CD4-positive, alpha-beta T cell (primary cell): ENCODE data around the gene LAMA2. TPM values are rescaled to one million over a fixed set of nuclear protein-coding genes. Genes with fewer than 3 reads are reported as not detected.

Experiments used
- ATAC-seq: fragments of 200-7000 bp; cut with Tn5 transposase; one replicate; pipeline ENCODE4 v1.10.0; 2022; ENCODE audit warnings: mild to moderate bottlenecking; ENCODE audit not compliant: poor library complexity
- CTCF ChIA-PET: fragments of 350-600 bp; sonication (Branson Sonifier 250); formaldehyde crosslinking; loops from one replicate; lab custom pipeline; 2021; ENCODE audit warnings: antibody characterized with exemption, inconsistent platforms; lab: Charles Lee
- POLR2A ChIA-PET: fragments of 350-600 bp; sonication (Branson Sonifier 250); formaldehyde crosslinking; loops from one replicate; lab custom pipeline; 2021; ENCODE audit warnings: antibody characterized with exemption, inconsistent platforms; lab: Charles Lee
- DNase-seq, 14 experiments: peaks; one replicate each; pipeline ENCODE4 v3.0.0-alpha.2; 2013 to 2020; ENCODE audit warnings: mixed read lengths in 2 of 14
- H3K27ac ChIP-seq, 2 donors: one replicate each; pipeline versions ENCODE4 v1.5.1 to v1.7.0; 2013; ENCODE audit warnings: low read length in 2 of 2, low read depth in 1 of 2, mild to moderate bottlenecking in 1 of 2
- H3K27me3 ChIP-seq, 2 experiments: 1 replicate in 1 of 2; 2 replicates in 1 of 2; pipeline versions ENCODE4 v1.6.1 to v1.7.0; 2013; ENCODE audit warnings: low read length in 2 of 2, control low read depth in 1 of 2, mild to moderate bottlenecking in 1 of 2, moderate library complexity in 1 of 2; ENCODE audit not compliant: insufficient read depth in 2 of 2, control insufficient read depth in 1 of 2
- H3K36me3 ChIP-seq: one replicate; pipeline ENCODE4 v1.6.1; 2013; ENCODE audit warnings: low read length, control low read depth; ENCODE audit not compliant: insufficient read depth
- H3K4me1 ChIP-seq: one replicate; pipeline ENCODE4 v1.6.1; 2013; ENCODE audit warnings: low read length, control low read depth; ENCODE audit not compliant: insufficient read depth
- H3K4me3 ChIP-seq: one replicate; pipeline ENCODE4 v1.5.1; 2013; ENCODE audit warnings: mild to moderate bottlenecking, low read length, moderate library complexity
- H3K9me3 ChIP-seq, 2 experiments: 1 replicate in 1 of 2; 2 replicates in 1 of 2; pipeline versions ENCODE4 v1.6.1 to v1.7.0; 2013; ENCODE audit warnings: low read length in 2 of 2, mild to moderate bottlenecking in 2 of 2, control low read depth in 1 of 2, moderate library complexity in 1 of 2; ENCODE audit not compliant: control insufficient read depth in 1 of 2, insufficient read depth in 1 of 2
- H3K27ac Mint-ChIP-seq: one replicate; pipeline ENCODE4 v1.8.0; 2020; ENCODE audit warnings: mixed read lengths
- H3K27me3 Mint-ChIP-seq: one replicate; pipeline ENCODE4 v1.8.0; 2021; ENCODE audit warnings: mixed read lengths
- H3K36me3 Mint-ChIP-seq: one replicate; pipeline ENCODE4 v1.8.0; 2021; ENCODE audit warnings: low read depth, mixed read lengths
- H3K4me1 Mint-ChIP-seq: one replicate; pipeline ENCODE4 v1.8.0; 2021; ENCODE audit warnings: low read depth, mixed read lengths
- H3K4me3 Mint-ChIP-seq: one replicate; pipeline ENCODE4 v1.8.0; 2020; ENCODE audit warnings: mild to moderate bottlenecking, mixed read lengths
- H3K9me3 Mint-ChIP-seq: one replicate; pipeline ENCODE4 v1.8.0; 2020; ENCODE audit warnings: mixed read lengths
- CTCF ChIP-seq: fragments of 200-600 bp; IDR thresholded peaks from one replicate; pipeline ENCODE4 v1.8.0; 2022; ENCODE audit warnings: antibody characterized with exemption, mild to moderate bottlenecking
- intact Hi-C, 2 experiments: fragments of 100-400 bp; cut with DNase I in 1 of 2; cut with micrococcal nuclease in 1 of 2; formaldehyde crosslinking; loops; one replicate each; pipeline versions ENCODE4 v1.15.1 to v1.9.0; 2023 to 2025; cut with DNase I, micrococcal nuclease
- total RNA-seq, 174 experiments: library from RNA in 2 of 174; stranded (reverse) in 2 of 174; gene quantifications; one replicate each; pipeline ENCODE4 v1.2.3 and lab custom pipeline; 2021 to 2026

Gene LAMA2
- total RNA-seq, 2 experiments from 2014 or later, result 0.05 to 0.06 TPM

GRCh38 chr6:129188795-129189194, 305.9 kb downstream of the LAMA2 start:
- intact Hi-C loops, result no loop called here
- Histone ChIP-seq H3K27me3 (no peaks in the 10 kb centered on the region), H3K27ac (no peak overlapping the region), H3K36me3 (no peaks in the 10 kb centered on the region), H3K4me1 (no peaks in the 10 kb centered on the region), H3K9me3 (no peaks in the 10 kb centered on the region), H3K4me3 (no peak overlapping the region)
- POLR2A ChIA-PET, result no interaction called here
- CTCF ChIA-PET, result interaction anchor here (0.5 kb wide), 1 partner anchor 87 kb away, joined by 3 read pairs; no protein-coding TSS in a partner anchor
- H3K36me3 Mint-ChIP-seq, result no peaks in the 10 kb centered on the region
- H3K4me3 Mint-ChIP-seq, result no peak overlapping the region
- H3K9me3 Mint-ChIP-seq, result no peaks in the 10 kb centered on the region
- no peak for TF ChIP-seq CTCF
- H3K4me1 Mint-ChIP-seq, result no peaks in the 10 kb centered on the region
- DNase-seq (no peak), ATAC-seq (no peak)
- no peak overlapping the region for H3K27ac Mint-ChIP-seq
- H3K27me3 Mint-ChIP-seq, result peaks cover 10% of the 10 kb centered on the region

DNA sequence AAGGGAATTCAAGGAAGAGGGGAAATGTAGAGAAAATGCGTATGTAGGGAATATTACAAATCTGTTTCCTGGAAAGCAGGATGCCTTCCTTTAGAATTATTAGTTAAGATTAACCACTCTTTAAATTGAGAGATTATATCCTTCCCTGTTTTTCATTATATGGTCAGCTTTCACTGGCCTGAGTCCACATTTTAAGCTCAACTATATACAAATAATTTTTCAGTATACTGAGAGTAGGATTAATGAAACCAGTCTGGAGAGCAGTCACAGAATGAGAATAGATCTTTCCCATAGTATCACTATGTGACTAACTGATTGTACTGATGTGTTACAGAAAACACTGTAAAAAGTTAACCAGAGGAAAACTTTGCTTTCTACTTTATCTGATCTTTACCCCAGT, 306.3 kb downstream of the LAMA2 start:
- TF ChIP-seq CTCF, result no peak
- Mint-ChIP-seq H3K4me1 (no peaks in the 10 kb centered on the region), H3K27ac (no peak overlapping the region), H3K9me3 (no peaks in the 10 kb centered on the region), H3K36me3 (no peaks in the 10 kb centered on the region), H3K4me3 (no peak overlapping the region), H3K27me3 (peaks cover 10% of the 10 kb centered on the region)
- ATAC-seq (no peak), DNase-seq (no peak)
- intact Hi-C loops, result no loop called here
- Histone ChIP-seq H3K27ac (no peak overlapping the region), H3K36me3 (no peaks in the 10 kb centered on the region), H3K9me3 (no peaks in the 10 kb centered on the region), H3K4me3 (no peak overlapping the region), H3K4me1 (no peaks in the 10 kb centered on the region), H3K27me3 (no peaks in the 10 kb centered on the region)
- CTCF ChIA-PET, result interaction anchor here (0.6 kb wide), 1 partner anchor 26 kb away, joined by 3 read pairs; no protein-coding TSS in a partner anchor
- POLR2A ChIA-PET, result no interaction called here

- DNase-seq, result no peak
- no peak overlapping the region for H3K27ac Mint-ChIP-seq
- no peak overlapping the region for H3K4me3 ChIP-seq
- H3K36me3 Mint-ChIP-seq, result no peaks in the 10 kb centered on the region
- no peaks in the 10 kb centered on the region for H3K9me3 ChIP-seq
- H3K4me3 Mint-ChIP-seq, result no peak overlapping the region
- H3K27me3 Mint-ChIP-seq, result peaks cover 14% of the 10 kb centered on the region
- no peaks in the 10 kb centered on the region for H3K4me1 ChIP-seq
- no peaks in the 10 kb centered on the region for H3K4me1 Mint-ChIP-seq
- H3K27ac ChIP-seq, result no peak overlapping the region
- no peaks in the 10 kb centered on the region for H3K9me3 Mint-ChIP-seq
- ChIA-PET POLR2A (no interaction called here), CTCF (no interaction called here)
- no peaks in the 10 kb centered on the region for H3K27me3 ChIP-seq
- intact Hi-C loops, result no loop called here
- no peak for TF ChIP-seq CTCF
- H3K36me3 ChIP-seq, result no peaks in the 10 kb centered on the region
- ATAC-seq, result no peak
These were observed 308.3 kb downstream of the LAMA2 start for GRCh38 chr6:129191235-129191634.
